Measurements from ENCODE around the gene SPINT2. TPM values are rescaled to one million over a fixed set of nuclear protein-coding genes. Genes with fewer than 3 reads are reported as not detected.

Gene SPINT2
- polyA plus RNA-seq, 1 donor (not counting 4 experiments of a cell fraction or from before 2014, with no cell fraction given) = 363 TPM

- H4K20me1 ChIP-seq (ENCODE audit: control insufficient read depth, extremely low read depth, insufficient read depth, low read length) = peaks cover 31% of the 10 kb centered on the region
Observed at GRCh38 chr19:38285567-38285966, 21.2 kb downstream of the SPINT2 start.

GRCh38 chr19:38287604-38288003, 23.2 kb downstream of the SPINT2 start:
- H3K9ac ChIP-seq (ENCODE audit: control insufficient read depth, extremely low read depth, insufficient read depth, low read length) = no peak overlapping the region
- no peak overlapping the region for H3K27ac ChIP-seq (ENCODE audit: control insufficient read depth, insufficient read depth, low read length)
- DNase-seq (ENCODE audit: low read depth, low spot score) (no peak), FAIRE-seq (no peak)
- no peak overlapping the region for H3K4me2 ChIP-seq (ENCODE audit: control insufficient read depth, extremely low read depth, insufficient read depth, low read depth, low read length)
- H3K4me1 ChIP-seq (ENCODE audit: control insufficient read depth, extremely low read depth, insufficient read depth, low read length) = peaks cover 20% of the 10 kb centered on the region
- no peak overlapping the region for H3K4me3 ChIP-seq (ENCODE audit: control insufficient read depth in 2 of 3, extremely low read depth in 1 of 3, insufficient read depth in 2 of 3, low read depth in 1 of 3, low read length in 3 of 3)
- no peaks in the 10 kb centered on the region for H3K27me3 ChIP-seq (ENCODE audit: control insufficient read depth, extremely low read depth, insufficient read depth, low read length)
- no peak overlapping the region for H2AFZ ChIP-seq (ENCODE audit: control insufficient read depth, low read length)
- no peaks in the 10 kb centered on the region for H3K9me3 ChIP-seq (ENCODE audit: control insufficient read depth, low read depth, low read length)
- H3K79me2 ChIP-seq (ENCODE audit: control insufficient read depth, insufficient read depth, low read length) = peaks cover 60% of the 10 kb centered on the region
- peaks cover 57 to 75% of the 10 kb centered on the region in 2 experiments for H3K36me3 ChIP-seq (ENCODE audit: control insufficient read depth in 2 of 2, extremely low read depth in 1 of 2, insufficient read depth in 2 of 2, low read length in 2 of 2)
- peaks cover 19% of the 10 kb centered on the region for H4K20me1 ChIP-seq (ENCODE audit: control insufficient read depth, extremely low read depth, insufficient read depth, low read length)
- no peaks in the 10 kb centered on the region for H3K9me1 ChIP-seq (ENCODE audit: control insufficient read depth, extremely low read depth, insufficient read depth, low read length)
- dilution Hi-C loops (cut with MboI; ENCODE audit: extremely low pct_ligation_motif_present, low sequenced_read_pairs) = no loop called here
- no peak for TF ChIP-seq EZH2 (IDR thresholded peaks at IDR 0.05; ENCODE audit: low read length)
- TF ChIP-seq CTCF (optimal IDR thresholded peaks at IDR 0.05 in 1 of 3, IDR thresholded peaks at IDR 0.05 in 1 of 3, conservative IDR thresholded peaks at IDR 0.05 in 1 of 3; ENCODE audit: extremely low read depth in 1 of 3, insufficient read depth in 2 of 3, low read length in 3 of 3) = no peak

More at GRCh38 chr19:38285567-38285966, 21.2 kb downstream of the SPINT2 start:
- Histone ChIP-seq H3K9me3 (ENCODE audit: control insufficient read depth, low read depth, low read length) (no peaks in the 10 kb centered on the region), H3K9ac (ENCODE audit: control insufficient read depth, extremely low read depth, insufficient read depth, low read length) (no peak overlapping the region), H3K27ac (ENCODE audit: control insufficient read depth, insufficient read depth, low read length) (no peak overlapping the region), H3K79me2 (ENCODE audit: control insufficient read depth, insufficient read depth, low read length) (peaks cover 69% of the 10 kb centered on the region), H3K36me3 (ENCODE audit: control insufficient read depth in 2 of 2, extremely low read depth in 1 of 2, insufficient read depth in 2 of 2, low read length in 2 of 2) (peaks cover 44 to 71% of the 10 kb centered on the region in 2 experiments), H3K4me1 (ENCODE audit: control insufficient read depth, extremely low read depth, insufficient read depth, low read length) (peaks cover 20% of the 10 kb centered on the region), H3K4me2 (ENCODE audit: control insufficient read depth, extremely low read depth, insufficient read depth, low read depth, low read length) (no peak overlapping the region), H3K4me3 (ENCODE audit: control insufficient read depth in 2 of 3, extremely low read depth in 1 of 3, insufficient read depth in 2 of 3, low read depth in 1 of 3, low read length in 3 of 3) (no peak overlapping the region), H3K27me3 (ENCODE audit: control insufficient read depth, extremely low read depth, insufficient read depth, low read length) (no peaks in the 10 kb centered on the region), H3K9me1 (ENCODE audit: control insufficient read depth, extremely low read depth, insufficient read depth, low read length) (peaks cover 8% of the 10 kb centered on the region), H2AFZ (ENCODE audit: control insufficient read depth, low read length) (no peak overlapping the region)
- TF ChIP-seq CTCF (optimal IDR thresholded peaks at IDR 0.05 in 1 of 3, IDR thresholded peaks at IDR 0.05 in 1 of 3, conservative IDR thresholded peaks at IDR 0.05 in 1 of 3; ENCODE audit: extremely low read depth in 1 of 3, insufficient read depth in 2 of 3, low read length in 3 of 3) (no peak), EZH2 (IDR thresholded peaks at IDR 0.05; ENCODE audit: low read length) (no peak)
- FAIRE-seq (no peak), DNase-seq (ENCODE audit: low read depth, low spot score) (no peak)
- dilution Hi-C loops (cut with MboI; ENCODE audit: extremely low pct_ligation_motif_present, low sequenced_read_pairs) = no loop called here

All from keratinocyte (primary cell).